GM23338 (cell line): Measurements from ENCODE around the gene HNRNPA1. TPM values are rescaled to one million over a fixed set of nuclear protein-coding genes. Genes with fewer than 3 reads are reported as not detected.
A peak's percentile ranks its signal among the peaks of the same experiment; 100 is the strongest.

Experiments
- EZH2 ChIP-seq: fragments of 200-600 bp; sonication (generic); IDR thresholded peaks from one replicate; pipeline ENCODE4 v1.8.0; 2017; ENCODE audit warnings: antibody characterized with exemption, mild to moderate bottlenecking, low read depth; ENCODE audit not compliant: unreplicated experiment
- REST ChIP-seq: IDR thresholded peaks from one replicate; pipeline ENCODE4 v1.6.1; 2018; ENCODE audit warnings: antibody characterized with exemption; ENCODE audit not compliant: unreplicated experiment
- ZNF462 ChIP-seq: fragments of 250-450 bp; sonication (Bioruptor Pico); IDR thresholded peaks from 2 replicates; pipeline ENCODE4 v1.5.0; 2020; ENCODE audit warnings: mild to moderate bottlenecking, moderate library complexity
- polyA plus RNA-seq: library from polyadenylated mRNA; unstranded; fragments of >200 nt; fragmentation: Nextera tagmentation; extraction: Ambion mirVana; gene quantifications from 2 replicates; pipeline ENCODE4 v1.2.1, GENCODE V29; 2016
- total RNA-seq: library from RNA; depleted of rRNA; stranded (reverse); fragments of >200 nt; shearing (Covaris generic); gene quantifications from 2 replicates; pipeline ENCODE4 v1.2.3, GENCODE V29; 2014

Gene HNRNPA1
- total and polyA plus RNA-seq, 2 experiments from 2014 or later = 1,104 to 2,576 TPM

- TF ChIP-seq REST = peak; percentile 17
- TF ChIP-seq EZH2 = no peak
- TF ChIP-seq ZNF462 (CRISPR knock-in tag) = no peak
Observed at GRCh38 chr12:54259194-54260011, 21.1 kb upstream of the HNRNPA1 start (continued).
